Astrocyte of the hippocampus (primary cell): ENCODE data around the gene INPP4B.
A peak's percentile ranks its signal among the peaks of the same experiment; 100 is the strongest.

Source experiments
- DNase-seq: peaks from one replicate; pipeline ENCODE4 v3.0.0; 2011; ENCODE audit warnings: low read depth, low spot score

INPP4B gene

DNA sequence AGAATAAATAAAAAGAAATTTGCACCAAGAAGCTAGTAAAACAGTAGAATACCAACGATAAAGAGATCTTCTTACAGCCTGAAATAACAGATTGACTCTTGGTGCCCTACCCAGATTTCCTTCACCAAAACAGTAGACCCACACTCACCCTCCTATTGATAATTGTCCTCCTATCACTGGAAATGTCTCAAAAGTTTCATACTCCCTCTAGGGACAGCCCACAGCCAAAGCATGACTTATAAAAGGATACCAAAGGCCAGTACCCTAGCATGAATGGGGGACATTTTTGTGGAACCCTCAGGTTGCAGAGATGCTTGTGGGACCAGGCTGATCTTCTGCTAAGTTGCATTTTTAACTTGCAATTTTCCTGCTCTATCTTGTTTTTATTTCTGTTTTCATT, 104.1 kb downstream of the INPP4B start:
- DNase-seq: no peak

DNA sequence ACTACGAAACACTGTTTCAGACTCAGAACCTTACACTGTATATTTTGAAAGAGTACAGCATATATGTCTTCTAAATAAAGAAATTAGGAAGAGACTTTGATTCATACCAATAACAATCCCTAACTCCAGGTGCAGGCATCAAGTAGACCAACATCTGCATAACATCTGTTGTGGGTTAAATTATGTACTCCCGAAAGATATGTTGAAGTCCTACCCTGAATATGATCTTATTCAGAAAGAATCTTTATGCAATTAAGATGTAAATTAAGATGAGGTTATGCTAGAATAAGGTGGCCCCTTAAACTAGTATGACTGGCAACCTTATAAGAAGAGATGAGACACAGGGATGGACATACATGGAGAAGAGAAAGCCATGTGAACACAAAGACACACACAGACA, 117.9 kb downstream of the INPP4B start:
- DNase-seq: no peak

DNA sequence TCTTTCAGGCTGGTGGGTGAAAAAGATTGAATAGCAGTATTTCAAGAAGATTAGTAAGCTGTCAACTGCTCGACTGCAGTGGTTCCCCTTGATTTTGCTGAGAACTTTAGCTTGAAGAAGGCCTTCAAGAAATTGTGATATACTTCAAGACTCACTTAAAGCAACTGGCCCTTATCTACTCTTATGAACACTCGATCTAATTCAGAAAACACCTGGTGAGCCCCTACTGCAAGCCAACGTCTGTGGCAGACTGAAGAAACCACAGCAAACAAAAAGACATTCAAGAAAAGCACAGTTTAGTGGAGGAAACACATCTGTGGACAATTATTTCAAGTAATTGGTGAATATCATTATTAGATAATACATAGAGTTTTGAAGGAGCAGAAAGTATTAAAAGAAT, 119.0 kb downstream of the INPP4B start:
- no peak for DNase-seq

DNA sequence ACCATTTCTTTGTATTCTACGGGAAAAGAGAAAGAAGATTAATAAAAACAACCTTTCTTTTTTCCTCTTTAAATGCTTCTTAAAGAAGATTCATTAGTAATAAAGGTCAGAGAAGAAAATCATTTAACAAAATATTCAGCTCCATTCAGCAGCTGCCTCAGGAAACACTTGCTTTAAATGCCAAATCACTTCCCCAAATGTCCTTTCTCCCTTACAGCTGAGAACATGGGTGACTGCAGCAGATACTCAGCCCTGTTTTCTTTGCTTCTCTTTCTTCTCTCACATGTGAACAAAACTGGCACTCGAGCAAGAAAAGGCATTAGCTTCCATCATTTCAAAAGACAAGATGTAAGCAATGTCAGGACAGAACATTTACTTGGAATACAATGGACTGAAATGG, 120.2 kb downstream of the INPP4B start:
- no peak for DNase-seq

DNA sequence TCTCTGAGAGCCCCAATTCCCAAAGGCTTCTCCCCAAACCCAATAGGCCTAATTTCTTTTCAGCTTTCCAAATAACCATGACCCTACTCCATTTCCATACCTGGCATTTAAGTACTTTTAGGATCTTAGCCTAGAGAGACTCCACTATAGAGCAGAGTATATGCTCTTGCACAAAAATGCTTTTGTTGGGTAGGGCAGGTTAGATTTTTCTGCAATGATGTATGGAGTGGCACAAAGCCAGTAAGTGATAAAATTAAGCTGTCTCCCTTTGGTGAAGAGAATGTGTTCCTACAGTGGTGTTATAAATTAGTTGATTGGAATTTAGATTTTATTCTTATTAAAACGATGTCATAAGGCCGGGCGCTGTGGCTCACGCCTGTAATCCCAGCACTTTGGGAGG, 124.9 kb downstream of the INPP4B start:
- DNase-seq: peak; percentile 16

DNA sequence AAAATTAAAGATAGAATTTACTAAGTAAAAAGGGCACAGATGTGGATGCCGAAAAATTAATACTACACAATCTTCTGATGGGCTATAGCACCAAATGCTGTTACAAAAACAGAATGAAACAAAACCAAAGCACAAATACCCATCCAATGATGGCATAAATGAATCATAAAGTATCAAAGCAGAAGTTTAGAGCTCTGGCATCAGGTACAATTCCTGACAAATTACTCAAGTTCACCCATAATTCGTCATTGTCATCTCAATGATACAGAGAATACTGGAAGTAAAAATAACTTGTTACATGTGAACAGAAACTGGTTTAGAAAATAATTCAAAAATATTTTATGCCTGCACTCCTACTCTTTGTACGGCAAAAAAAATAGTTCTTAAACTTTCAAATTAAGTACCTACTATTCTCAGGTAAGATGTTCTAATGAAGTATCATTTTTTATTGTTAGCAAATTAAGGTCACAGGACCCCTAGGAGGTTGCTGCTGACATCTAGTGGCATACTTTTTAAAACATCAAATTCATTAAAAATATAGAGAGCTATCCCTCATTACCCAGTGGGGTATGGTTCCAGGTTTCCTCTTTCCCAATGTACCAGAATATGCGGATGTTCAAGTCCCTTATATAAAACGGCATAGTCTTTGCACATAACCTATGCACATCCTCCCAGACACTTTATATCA, 126.1 kb downstream of the INPP4B start:
- DNase-seq: peak; percentile 50

DNA sequence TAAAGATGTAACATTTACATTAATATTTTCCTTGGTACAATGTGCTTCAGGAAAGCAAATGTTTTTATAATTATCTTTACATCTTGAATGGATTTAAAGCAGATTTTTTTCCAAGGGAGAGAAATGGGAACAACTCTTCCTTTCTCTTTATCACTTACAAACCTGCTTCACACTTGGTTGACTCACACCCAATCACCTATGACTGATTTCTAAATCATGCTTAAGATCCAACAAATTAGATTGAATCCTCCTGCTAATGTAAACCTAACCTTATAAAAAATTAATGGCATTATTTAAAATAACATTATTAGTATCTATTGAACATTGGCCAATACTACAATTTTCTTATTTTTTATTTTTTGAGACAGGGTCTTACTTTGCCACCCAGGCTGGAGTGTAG, 127.1 kb downstream of the INPP4B start:
- DNase-seq: no peak

DNA sequence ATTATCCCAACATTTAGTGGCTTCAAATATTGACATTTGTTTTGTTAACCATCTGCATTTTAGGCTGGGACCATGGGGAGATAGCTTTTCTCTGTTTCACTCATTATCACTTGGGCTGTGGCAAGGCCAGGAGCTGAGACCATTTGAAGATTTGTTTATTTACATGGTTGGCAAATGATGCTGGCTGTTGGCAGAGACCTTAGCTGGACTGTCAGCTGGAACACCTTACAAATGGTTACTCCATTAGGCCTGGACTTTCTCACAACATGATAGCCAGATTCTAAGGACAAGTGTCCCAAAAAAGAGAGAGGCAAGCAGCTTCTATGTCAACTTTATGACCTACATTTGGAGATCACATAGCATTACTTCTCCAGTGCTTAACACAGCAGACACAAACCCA, 130.4 kb downstream of the INPP4B start:
- DNase-seq: no peak

DNA sequence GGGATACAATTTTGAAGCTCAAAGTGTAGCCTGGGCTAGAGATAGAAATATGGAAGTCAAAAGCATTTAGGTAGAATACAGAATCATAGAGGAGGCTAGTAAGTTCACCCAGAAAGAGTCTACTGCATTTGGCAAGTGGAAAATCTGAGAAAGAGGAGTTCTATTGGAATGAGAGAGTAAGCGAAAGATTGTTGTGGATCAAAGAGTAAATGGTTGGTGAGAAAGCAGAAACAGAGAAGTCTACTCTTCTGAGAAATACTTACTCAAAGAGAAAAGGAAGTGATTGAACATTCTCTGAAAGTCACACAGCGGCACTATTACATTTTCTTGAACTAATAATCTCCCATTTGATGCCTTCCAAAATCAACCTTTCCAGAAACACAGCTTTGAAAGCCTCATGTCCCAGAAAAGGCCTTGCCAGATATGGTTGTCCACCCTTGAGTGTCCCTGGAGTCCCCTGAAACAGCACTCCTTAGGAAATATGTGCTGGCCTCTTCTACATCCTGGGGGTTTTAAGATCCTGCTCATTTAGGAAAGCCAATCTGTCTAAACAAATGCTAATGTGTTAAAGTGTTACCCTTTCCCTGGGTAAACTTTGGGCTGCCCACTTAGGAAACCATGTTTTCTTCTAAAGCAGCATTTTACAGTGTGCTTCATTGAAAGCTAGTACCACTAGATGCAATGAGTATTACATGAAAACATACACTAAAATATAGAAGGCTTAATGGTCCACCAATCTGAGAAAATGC, 132.6 kb downstream of the INPP4B start:
- no peak for DNase-seq

DNA sequence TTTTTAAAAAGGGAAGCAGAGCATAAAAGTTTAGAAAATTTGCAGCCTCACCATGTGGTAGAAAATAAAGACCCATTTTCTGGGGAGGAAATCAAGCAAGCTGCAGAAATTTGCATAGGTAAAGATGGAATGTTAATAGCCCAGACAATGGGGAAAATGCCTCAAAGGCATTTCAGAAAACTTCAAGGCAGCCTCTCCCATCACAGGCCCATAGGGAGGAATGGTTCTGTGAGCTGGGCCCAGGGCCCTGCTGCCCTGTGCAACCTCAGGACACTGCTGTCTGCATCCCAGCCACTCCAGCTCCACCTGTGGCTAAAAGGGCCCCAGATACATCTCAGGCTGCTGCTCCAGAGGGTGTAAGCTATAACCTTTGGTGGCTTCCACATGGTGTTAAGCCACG, 137.9 kb downstream of the INPP4B start:
- DNase-seq: no peak

DNA sequence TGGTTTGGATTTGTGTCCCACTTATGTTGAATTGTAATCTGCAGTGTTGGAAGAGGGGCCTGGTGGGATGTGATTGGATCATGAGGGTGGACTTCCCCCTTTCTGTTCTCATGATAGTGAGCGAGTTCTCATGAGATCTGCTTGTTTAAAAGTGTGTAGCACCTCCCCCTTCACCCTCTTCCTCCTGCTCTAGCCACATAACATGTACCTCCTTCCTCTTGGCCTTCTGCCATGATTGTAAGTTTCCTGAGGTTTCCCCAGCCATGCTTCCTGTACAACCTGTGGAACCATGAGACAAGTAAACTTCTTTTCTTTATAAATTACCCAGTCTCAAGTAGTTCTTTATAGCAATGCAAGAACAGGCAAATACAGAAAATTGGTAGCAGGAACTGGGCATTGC, 138.7 kb downstream of the INPP4B start:
- DNase-seq: no peak

DNA sequence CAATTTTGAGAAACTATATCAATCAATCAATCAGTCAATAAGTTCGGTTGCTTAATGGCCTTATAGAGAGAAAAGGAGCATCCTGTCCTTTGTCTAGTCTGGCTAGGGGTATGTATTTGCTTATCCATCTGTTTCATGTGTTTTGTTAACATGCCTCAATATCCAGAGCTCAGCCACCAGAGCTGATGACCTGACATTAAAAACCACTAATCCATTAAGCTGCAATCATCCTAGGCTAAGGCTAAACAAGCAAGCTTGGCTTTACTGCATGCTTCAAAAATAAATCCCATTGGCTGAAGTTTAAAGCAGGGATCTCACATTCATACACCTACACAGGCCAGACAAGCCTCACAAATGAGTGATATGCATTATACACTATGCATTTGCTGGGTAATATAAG, 139.7 kb downstream of the INPP4B start:
- DNase-seq: no peak

DNA sequence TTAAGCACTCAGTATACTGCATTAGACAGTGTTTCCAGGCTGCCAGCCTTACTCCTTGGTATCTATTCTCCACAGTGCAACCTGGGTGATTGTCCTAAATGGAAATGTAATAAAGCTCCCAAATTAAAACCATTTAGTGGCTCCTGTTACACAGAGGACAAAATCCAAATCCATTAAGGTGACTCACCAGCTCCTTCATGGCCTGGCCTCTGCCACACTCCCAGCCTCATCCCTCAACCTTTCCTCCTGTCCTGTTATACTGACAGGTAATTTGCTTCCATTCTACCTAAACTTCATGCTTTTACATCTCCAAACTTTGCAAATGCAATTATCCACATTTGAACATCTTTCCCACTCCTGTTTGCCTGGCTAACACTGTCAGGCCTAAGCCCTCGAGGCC, 140.3 kb downstream of the INPP4B start:
- no peak for DNase-seq

DNA sequence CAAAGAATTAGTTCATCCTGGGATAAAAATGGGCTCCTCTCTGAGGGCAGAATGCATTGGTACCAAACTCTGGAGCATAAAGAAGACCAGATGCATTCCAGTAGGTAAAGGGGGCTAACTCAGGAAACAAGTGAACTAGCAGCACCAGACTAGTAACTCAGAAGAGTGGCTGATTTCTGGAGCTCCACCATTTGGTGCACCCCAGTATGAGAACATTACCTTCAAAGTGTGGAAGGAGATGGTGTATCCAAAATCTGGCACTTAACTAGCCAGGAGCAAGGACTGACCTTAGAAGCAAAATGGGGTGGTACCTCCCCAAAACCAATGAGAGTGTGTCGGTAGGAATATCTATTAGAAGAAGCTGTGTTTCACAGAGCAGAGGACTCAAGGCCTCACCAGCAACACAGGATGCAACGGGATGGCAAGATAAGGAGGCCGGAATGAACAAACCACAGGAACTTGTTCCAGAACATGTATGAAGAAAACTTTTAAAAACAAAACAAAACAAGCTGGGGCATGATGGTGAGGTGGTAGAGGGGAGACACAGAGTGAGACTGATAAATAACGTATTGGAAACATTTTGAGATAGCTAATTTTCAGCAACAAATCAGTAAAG, 142.3 kb downstream of the INPP4B start:
- no peak for DNase-seq

DNA sequence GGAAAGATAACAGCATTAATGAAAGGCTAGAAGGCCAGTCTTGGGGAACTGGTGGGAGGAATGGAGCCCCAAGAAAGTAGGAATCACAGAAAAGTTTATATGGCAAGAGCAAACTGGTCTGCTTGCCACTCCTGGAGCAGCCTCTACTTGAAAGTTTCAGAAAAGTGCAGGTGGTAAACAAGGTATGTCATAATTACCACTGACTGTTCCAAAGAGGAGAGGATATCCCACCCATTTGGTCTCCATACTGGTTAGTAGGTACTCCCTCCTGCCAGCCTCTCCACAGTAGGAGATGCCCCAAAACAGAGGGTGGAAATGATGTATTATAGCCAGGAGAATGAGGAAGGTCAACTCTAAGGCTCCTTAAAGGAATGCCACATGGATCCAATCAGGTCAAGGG, 145.1 kb downstream of the INPP4B start:
- DNase-seq: no peak

DNA sequence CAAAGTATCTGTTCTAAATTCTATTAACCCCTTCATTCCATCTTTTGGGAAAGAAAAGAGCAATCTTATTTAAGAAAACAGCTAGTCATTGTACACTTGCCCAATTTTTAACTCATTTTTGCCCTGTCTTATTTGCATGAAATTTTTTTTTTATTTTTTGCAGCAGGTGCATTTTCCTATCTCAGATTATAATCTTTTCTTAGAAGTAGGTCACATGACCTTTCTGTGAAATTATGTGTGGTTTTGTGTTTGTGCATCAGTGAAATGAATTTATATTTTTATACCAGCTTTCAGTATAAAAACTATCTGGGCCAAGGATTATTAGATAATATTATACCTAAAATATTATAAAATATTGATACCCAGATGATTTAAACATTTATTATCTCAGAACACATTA, 145.6 kb downstream of the INPP4B start:
- DNase-seq: no peak

DNA sequence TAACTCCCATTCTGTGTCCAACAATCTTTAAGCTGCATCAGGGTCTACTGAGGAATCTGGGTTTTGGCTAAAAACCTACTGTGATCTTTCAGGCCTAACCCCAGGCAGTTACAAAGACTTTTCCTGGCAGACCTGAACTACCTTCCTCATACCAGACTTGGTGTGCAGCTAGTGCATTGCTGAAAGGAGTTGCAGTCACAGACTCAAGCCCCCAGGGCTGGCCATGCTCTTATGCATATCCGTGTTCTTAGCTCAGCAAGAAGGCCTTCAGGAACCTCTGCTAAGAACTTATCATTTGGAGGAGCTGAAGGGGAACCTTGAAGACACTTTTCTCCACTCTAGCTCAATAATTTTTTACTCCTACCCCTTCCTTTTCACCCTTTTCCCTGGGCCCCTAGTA, 147.5 kb downstream of the INPP4B start:
- DNase-seq: no peak

DNA sequence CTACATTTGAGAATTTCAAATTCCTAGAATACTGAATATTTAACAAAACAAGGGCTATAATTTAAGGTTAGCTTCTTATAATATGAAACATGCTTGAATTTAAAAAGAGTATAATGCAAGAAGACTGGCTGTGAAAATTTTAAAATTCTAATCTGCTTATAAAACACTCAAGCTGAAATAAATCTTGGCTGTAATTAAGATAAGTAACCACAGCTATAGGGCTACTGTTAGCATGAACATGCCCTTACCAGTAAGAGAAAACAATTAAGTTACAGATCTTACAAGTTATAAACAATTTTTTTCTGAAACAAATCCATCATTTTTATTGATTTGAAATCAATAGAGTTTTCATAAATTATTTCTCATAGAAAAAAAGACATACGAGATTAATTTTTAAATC, 148.2 kb downstream of the INPP4B start:
- DNase-seq: no peak

DNA sequence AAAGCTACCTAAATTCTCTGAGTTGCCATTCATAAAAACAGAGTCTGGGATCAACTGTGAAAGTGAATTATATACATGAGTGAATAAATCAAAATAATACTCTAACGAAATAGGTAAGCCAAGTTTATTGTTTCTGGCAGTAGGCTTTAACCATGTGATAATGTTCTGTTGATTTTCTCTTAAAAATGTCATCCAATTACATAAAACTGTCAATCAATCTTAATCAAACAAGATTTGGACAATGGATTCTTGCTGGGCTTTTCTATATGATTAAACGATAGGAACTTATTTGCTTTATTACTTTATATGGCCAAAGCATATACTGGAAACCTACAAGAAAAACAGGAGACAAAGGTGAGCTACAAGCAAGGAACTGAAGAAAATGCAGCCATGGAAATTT, 148.8 kb downstream of the INPP4B start:
- no peak for DNase-seq

DNA sequence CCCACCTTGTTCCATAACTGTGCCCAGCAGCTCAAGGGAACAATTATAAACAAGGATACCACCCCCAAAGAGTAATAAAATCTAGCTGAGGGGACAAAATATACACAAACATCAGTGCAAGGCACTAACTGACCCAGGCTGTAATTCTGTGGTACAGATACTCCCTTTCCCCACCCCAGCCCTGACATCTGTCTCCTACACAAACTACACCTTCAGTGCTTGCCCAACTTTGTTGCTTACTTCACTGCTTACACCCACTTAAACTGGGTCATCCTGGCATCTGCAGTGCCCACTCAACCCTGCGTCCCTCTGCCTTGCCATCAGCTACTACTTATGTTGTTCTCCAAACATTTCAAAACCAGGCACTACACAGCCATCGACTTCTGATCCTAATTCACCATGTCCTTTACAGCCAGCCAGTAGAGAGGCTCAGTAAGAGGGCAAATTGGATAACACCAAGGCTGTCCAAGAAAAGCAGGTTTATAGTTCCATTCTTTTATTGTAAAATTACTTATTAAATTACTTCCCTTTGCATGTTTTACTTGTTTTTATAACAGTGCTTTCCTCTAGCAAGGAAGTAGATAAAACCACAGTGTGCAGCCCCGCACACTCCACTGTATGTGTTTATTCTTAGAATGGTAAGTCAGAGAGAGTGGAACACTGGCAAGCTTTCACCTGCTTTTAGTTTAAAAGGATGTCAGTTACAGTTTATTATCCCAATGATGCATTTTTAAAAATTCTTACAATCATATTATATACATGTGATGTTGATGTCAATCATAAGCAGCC, 149.6 kb downstream of the INPP4B start:
- DNase-seq: no peak

DNA sequence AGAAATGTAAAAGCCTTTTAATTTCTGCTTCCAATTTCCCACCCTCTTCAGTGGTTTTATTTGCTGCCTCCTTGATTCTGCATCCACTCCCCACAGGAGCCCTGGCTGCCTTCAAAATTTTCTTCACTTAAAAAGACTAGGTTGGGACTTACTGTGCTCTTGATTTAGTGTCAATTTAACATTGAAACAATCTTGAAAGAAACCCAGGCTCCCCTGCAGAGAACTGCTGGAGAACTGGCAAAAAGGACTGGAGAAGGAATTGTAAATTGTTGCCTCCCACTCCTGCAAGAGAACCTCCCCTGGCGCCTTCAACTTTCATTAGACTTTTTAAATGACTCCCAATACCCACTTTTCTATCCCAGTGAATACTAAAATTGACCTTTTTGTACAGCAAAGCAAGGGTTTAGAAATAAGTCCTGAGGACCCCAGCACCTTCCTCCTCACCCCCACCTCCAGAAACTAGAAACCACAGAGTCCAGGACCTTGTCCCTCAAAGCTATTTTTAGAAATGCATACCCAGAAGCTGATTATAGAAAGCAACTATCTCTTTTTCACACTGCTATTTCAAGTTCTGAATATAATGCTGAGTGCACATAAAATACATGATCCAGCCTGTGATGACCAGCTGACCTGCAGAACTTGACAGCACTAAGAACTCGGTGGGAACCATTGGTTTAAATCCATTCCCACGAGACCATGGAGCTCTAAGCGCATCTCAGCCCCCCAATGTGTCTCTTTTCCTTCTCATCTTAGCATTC, 155.5 kb downstream of the INPP4B start:
- DNase-seq: peak; percentile 4
